Measurements from ENCODE around the gene TMEM201. TPM values are rescaled to one million over a fixed set of nuclear protein-coding genes. Genes with fewer than 3 reads are reported as not detected.
"Not testable (repeated sequence)": the region's sequence is repeated elsewhere in the genome, so short reads cannot be mapped to it uniquely, and the experiment has no call there.

The TMEM201 gene
- total RNA-seq, 1 donor from 2014 or later: 5.9 TPM

DNA sequence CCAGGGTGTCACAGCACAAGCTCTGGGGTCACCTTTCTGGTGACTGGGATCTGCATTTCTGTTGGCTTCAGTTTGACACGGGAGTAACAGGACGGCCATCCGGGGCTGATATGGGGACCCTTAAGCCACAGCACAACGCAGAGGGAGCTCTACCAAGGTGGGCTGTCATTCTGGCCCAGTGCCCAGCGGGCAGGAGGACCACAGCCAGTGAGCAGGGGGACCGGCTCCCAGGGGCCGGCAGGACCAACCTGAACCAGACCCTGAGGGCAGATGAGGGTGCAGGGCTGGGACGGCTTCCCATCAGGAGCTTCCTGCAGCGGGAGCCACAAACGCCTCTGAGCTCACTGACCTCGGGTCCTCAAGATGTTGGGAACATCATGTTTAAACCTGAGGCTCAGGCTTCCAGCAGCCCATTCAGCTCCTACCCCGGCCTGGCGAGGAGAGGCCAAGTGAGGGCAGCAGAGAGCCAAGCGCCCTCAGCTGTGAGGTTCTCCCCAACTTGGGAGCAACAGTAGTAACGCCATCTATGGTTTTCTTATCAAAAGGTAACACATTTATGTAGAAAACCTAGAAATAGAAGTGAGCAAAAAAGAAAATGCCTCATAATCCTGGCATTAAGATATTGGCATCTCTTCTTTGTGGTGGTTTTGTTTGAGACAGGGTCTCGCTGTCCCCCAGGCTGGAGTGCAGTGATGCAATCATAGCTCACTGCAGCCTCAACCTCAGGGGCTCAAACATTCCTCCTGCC, 26.8 kb downstream of the TMEM201 start:
- no peak for DNase-seq (ENCODE audit: low read depth, low spot score)

- DNase-seq (ENCODE audit: low read depth, low spot score): no peak
Observed at GRCh38 chr1:9618909-9619679, 30.4 kb downstream of the TMEM201 start.

DNA sequence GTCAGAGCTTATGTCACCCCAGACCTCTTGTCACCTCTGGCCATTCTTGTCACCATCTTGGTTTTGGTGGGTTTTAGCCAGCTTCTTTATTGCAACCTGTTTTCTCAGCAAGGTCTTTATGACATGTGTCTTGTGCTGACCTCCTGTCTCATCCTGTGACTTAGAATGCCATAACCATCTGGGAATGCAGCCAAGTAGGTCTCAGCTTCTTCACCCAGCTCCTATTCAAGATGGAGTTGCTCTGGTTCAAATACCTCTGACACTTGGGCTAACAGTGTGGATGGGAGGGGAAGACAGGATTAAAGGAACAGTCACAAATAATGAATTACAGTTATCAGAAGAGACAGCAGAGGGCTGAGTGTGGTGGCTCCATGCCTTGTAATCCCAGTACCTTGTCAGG, 32.3 kb downstream of the TMEM201 start:
- DNase-seq (ENCODE audit: low read depth, low spot score): no peak

- DNase-seq (ENCODE audit: low read depth, low spot score): no peak
Observed at GRCh38 chr1:9624081-9624480, 35.4 kb downstream of the TMEM201 start.

GRCh38 chr1:9625030-9625429, 36.3 kb downstream of the TMEM201 start:
- not testable (repeated sequence) for DNase-seq (ENCODE audit: low read depth, low spot score)

DNA sequence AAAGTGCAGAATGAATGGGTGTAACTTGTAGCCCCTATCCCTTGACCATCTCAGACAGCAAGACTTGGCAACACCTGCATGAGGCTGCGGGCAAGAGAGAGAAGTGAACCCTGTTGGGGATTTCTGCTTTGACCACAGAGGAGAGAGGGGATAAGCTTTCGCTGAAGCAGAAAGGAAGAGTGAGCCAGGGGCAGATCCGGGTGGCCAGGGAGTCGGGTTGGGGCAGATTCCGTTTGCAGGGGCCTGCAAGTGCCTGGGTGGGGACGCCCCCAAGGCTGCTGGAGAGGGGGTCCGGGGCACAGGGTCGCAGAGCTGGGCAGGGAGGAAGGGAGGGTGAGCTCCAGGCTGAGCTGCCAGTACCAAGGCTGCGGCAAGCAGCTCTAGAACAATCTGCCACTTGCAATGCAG, 37.5 kb downstream of the TMEM201 start:
- no peak for DNase-seq (ENCODE audit: low read depth, low spot score)

GRCh38 chr1:9628541-9629444, 40.1 kb downstream of the TMEM201 start:
- no peak for DNase-seq (ENCODE audit: low read depth, low spot score)

DNA sequence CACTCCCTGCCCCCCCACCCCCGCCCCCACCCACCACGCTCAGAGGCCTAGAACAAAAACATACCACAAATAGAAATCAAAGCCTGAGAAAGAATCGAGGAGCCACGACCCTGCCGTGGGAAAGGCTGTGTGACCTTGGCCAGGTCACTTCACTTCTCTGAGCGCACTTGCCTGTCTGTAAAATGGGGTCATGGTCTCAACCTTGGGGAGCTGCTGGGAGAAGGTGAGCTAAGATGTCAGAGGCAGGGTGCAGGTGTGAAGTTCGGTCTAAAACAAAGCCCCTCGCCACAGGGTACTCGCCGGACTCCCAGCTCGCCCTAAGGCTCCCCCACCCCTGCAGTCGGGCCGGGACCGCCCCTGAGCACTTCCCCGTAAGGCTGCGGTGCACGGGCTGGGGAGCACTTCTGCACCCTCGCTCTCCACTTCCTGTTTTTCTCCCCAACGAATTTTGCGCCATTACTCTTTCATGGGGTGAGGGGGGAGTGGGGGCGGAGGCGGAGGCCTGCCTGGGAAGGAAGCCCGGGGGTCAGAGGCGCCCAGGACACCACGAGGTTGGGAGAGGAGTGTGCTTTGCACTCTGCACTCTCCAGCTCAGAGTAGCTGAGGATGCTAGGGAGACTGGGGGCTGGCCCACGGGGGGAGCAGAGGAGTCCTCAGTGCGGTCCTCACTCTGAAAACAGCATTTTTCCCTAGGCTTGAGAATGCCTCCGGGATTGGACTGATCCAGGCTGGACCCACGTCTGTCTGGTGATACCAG, 40.9 kb downstream of the TMEM201 start:
- no peak for DNase-seq (ENCODE audit: low read depth, low spot score)

DNA sequence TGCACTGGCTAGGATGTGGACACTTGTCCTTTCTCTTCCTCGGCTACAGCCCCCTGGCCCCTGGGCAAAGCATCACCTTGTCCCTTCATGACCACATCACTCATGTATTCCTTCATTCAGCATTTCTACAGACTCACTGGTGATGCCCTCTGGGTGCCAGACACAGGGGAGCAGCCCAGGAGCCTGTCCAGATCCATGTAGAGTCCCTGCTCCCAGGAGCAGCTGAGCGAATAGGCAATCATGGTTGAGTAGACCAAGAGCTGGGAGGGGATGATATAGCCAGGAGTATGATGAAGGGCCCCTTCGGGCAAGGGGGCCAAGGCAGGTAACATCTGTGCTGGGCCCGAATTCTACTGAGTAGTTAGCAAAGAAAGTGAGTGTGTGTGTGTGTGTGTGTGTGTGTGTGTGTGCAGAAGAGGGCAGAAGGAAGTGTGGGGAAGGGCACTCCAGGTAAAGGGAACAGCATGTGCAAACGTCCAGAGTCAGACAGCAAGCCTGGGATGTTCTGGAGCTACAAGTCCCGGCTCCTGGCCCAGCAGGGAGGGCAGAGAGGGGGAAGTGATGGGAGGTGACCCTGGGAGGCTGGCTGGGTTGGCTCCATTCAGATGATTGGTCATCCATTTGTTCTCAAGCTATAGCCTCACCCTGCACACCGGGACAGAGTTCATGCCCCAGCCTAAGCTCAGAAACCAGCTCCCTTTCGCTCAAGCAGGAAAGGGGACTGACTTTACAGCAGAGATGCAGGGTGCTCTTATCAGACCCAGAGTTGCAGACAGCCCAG, 41.8 kb downstream of the TMEM201 start:
- DNase-seq (ENCODE audit: low read depth, low spot score): no peak

DNA sequence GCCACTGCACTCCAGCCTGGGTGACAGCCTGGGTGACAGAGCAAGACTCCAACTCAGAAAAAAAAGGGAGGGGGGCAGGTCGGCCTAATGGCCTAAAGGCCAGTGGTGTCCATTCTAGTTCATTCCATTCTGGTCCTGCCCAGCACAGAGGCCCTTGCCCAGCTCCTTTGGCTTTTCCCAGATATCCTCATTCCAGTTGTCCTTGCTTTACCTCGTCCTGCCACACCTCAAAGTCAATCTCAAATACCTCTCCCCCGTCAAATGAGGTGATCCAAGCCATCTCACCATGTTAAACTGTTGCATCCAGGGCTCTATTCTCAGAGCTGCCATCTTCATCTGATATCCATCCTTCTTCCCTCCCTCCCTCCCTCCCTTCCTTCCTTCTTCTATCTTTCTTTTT, 42.9 kb downstream of the TMEM201 start:
- DNase-seq (ENCODE audit: low read depth, low spot score): no peak

DNA sequence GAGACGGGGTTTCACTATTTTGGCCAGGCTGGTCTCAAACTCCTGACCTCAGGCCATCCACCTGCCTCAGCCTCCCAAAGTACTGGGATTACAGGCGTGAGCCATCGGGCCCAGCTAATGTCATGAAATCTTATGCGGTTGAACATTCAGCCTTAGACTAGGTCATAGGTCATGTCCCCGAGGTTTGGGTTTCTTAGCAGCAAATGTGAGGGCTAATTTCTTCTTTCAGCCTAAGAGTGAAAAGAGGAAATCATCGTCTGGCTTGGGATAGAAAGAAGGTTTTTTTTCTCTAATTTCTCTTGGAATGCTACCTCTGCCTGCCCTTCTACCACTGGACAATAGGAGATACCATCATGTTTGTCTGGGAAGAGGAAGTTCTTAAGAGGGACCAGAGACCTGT, 44.8 kb downstream of the TMEM201 start:
- DNase-seq (ENCODE audit: low read depth, low spot score): no peak

- no peak for DNase-seq (ENCODE audit: low read depth, low spot score)
Observed at GRCh38 chr1:9634582-9634981, 45.9 kb downstream of the TMEM201 start.

DNA sequence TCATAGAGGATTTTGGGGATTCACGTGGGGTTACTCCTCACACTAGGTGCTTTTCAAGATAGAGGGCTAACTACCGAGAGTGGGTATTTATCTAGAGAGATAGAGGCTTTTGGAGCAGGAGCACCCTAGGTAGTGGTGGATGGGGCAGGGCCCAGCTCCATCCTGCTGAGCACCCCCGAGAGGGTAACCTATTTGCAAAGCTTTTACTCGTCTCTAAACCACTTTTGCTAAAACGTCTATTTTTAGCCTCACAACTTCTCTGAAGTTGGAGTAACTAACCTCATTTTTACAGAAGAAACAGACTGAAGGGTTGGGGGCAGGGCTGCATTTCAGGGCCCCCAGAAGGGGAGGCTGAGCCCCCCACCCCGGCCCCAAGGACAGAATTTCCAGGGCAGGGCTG, 50.5 kb downstream of the TMEM201 start:
- no peak for DNase-seq (ENCODE audit: low read depth, low spot score)

DNA sequence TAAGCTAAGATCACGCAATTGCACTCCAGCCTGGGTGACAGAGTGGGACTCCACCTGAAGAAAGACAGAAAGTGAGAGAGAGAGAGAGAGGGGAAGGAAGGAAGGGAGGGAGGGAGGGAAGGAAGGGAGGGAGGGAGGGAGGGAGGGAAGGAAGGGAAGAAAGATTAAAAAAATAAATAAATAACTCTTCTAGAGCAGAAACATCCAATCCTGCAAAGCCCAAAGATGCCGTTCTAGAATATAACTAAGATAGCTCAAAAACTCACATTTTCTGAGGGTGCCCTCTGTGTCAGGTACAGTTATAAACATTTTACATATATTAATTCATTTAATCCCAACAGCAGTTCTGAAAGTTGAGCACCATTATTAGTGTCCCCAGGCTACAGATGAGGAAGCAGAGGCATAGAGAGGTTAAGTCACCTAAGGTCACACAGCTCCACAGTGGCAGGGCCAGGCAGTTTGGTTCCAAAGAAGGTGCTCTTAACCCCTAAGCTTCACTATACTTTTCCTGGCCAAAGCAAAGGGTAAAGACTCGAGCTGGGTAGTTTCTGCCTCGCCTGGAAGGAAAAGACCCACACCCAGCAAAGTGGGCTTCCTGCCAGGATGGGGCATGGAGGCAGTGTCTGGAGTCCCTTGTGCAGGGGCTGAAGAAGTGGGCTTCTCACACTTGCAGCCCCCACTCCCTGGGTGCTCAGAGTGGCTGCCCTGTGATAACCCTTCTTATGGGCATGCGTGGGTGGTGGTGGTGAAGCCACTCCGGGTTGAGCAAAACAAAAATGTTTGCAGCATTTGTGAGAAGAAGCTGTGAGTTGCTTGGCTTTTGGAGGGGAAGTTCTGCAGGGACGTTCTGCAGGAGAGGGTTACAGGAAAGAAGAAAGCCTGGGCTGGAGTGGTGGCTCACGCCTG, 54.9 kb downstream of the TMEM201 start:
- no peak for DNase-seq (ENCODE audit: low read depth, low spot score)

- DNase-seq (ENCODE audit: low read depth, low spot score): no peak
Observed at GRCh38 chr1:9646037-9646436, 57.3 kb downstream of the TMEM201 start.

GRCh38 chr1:9648171-9648570, 59.5 kb downstream of the TMEM201 start:
- DNase-seq (ENCODE audit: low read depth, low spot score): no peak

GRCh38 chr1:9649769-9650168, 61.1 kb downstream of the TMEM201 start:
- no peak for DNase-seq (ENCODE audit: low read depth, low spot score)

DNA sequence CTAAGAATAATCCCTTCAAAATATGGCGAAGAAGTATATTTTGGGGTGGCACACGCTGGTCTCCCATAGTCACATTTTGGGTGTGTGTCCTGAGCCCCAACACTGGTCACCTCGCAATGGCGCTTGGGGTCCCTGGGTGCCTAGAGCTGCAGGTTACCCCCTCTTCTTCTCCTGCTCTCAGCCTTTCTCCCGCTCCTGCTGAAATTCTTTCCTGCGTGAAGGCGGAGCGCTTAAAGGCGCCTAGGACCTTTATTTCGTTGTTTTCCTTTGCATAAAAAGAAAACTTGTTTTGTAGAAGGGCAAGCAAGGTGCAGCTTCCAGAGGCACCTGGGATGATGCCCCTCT, 62.5 kb downstream of the TMEM201 start:
- no peak for DNase-seq (ENCODE audit: low read depth, low spot score)

DNA sequence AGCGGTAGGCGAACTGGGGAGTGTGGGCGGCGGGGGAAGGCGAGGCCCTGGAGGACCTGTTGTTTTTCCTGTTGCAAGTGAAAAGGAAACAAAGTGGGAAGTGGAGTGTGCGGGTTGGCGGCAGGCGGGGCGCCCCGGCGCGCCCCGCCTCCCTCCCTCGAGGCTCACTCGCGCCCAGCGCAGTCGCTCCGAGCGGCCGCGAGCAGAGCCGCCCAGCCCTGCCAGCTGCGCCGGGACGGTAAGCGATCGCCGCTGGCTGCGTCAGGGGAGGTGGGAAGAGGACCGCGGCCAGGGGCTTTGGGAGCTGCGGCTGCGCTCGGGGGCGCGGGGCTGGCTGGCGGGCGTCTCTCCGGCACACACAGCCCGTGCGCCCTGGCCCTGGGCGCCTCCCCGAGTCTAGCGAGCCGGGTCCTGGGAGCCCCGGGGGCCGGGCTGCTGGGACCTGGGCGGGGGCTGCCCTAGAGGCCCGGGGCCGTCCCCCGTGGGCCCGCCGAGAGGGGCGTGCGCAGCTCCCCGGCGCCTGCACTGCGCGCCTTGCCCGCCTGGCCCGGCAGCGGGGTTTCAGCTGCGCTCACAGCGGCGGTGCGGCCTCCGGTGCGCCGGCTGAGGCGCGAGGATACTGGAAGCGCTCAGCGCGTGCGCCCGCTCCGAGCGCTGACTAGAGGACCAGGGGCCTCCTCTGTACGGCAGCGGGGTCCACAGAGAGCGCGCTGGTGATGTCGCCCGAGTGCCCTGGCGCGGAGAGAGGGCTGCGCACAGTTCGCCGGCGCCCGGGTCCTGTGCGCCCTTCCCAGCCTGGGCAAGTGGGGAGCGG, 63.1 kb downstream of the TMEM201 start, which contains the start of gene PIK3CD:
PIK3CD (plus strand) TSS at position 167 of the 814 bp plus-strand sequence. CDS start 58,725 bp downstream, outside the sequence.
- DNase-seq (ENCODE audit: low read depth, low spot score): no peak
